Measurements from ENCODE around the gene KTN1.

The KTN1 gene

GRCh38 chr14:55579724-55580469 lies at the start of gene KTN1:
Gene KTN1 (plus strand): TSS chr14:55580207. CDS start chr14:55612049, 31,842 bp downstream.
- DNase-seq = peak; percentile 72

GRCh38 chr14:55530464-55530863 lies 49.5 kb upstream of the KTN1 start:
- DNase-seq = no peak

- no peak for DNase-seq
These were observed 47.2 kb upstream of the KTN1 start for GRCh38 chr14:55532645-55533344.

- DNase-seq = no peak
These were observed 46.0 kb upstream of the KTN1 start for GRCh38 chr14:55533960-55534359.

- no peak for DNase-seq
These were observed 44.3 kb upstream of the KTN1 start for GRCh38 chr14:55535516-55536203.

GRCh38 chr14:55536204-55536708 lies 43.8 kb upstream of the KTN1 start:
- no peak for DNase-seq

- DNase-seq = no peak
These were observed 42.2 kb upstream of the KTN1 start for GRCh38 chr14:55537782-55538181.

GRCh38 chr14:55539975-55540374 lies 40.0 kb upstream of the KTN1 start:
- no peak for DNase-seq

GRCh38 chr14:55540847-55541773 lies 38.9 kb upstream of the KTN1 start:
- DNase-seq = no peak

GRCh38 chr14:55545779-55546178 lies 34.2 kb upstream of the KTN1 start:
- DNase-seq = no peak

GRCh38 chr14:55546212-55546874 lies 33.7 kb upstream of the KTN1 start:
- no peak for DNase-seq

- no peak for DNase-seq
These were observed 32.2 kb upstream of the KTN1 start for GRCh38 chr14:55547650-55548315.

GRCh38 chr14:55553791-55554190 lies 26.2 kb upstream of the KTN1 start:
- no peak for DNase-seq

GRCh38 chr14:55556929-55557623 lies 22.9 kb upstream of the KTN1 start:
- DNase-seq = peak; percentile 91

GRCh38 chr14:55562135-55562534 lies 17.9 kb upstream of the KTN1 start:
- no peak for DNase-seq

- DNase-seq = no peak
These were observed 11.4 kb upstream of the KTN1 start for GRCh38 chr14:55568618-55569017.

- DNase-seq = no peak
These were observed 8.7 kb upstream of the KTN1 start for GRCh38 chr14:55571125-55571889.

GRCh38 chr14:55572578-55572977 lies 7.4 kb upstream of the KTN1 start:
- peak; percentile 87 for DNase-seq

GRCh38 chr14:55574988-55575387 lies 5.0 kb upstream of the KTN1 start:
- DNase-seq = no peak

- no peak for DNase-seq
These were observed 2.8 kb upstream of the KTN1 start for GRCh38 chr14:55577229-55577628.

Measured in NCI-H1105 treated with DMSO at 0.1 percent for 48 hours (cell line).